Left kidney (tissue), 2 donors: ENCODE data around the gene PSRC1. TPM values are rescaled to one million over a fixed set of nuclear protein-coding genes. Genes with fewer than 3 reads are reported as not detected.

ENCODE experiments used
- DNase-seq: peaks from one replicate; pipeline ENCODE4 v3.0.0-alpha.2; 2013
- polyA plus RNA-seq: library from polyadenylated mRNA; unstranded; fragments of 120-200 nt; gene quantifications from one replicate; pipeline ENCODE4 v1.2.1, GENCODE V29; 2013; ENCODE audit not compliant: insufficient read length

The PSRC1 gene
- polyA plus RNA-seq, 1 donor: 29.8 TPM

DNA sequence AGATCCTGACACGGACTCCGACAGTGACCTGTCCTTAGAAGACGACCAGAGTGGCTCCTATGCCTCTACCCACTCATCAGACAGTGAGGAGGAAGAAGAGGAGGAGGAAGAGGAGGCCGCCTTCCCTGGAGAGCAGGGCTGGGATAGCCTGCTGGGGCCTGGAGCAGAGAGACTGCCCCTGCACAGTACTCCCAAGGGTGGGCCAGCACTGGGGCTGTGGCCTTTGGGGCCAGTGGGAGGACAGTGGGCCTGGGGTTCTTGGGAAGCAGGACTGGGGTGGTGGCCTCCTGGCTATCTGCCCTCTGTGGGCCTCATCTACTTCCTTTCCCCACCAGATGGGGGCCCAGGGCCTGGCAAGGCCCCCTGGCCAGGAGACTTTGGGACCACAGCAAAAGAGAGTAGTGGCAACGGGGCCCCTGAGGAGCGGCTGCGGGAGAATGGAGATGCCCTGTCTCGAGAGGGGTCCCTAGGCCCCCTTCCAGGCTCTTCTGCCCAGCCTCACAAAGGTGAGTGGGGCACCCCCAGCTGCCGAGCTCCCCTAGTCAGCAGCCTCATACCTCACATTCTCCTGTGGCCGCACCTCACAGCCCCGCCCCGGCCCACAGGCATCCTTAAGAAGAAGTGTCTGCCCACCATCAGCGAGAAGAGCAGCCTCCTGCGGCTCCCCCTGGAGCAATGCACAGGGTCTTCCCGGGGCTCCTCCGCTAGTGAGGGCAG lies 10.0 kb downstream of the PSRC1 start:
- DNase-seq: no peak

DNA sequence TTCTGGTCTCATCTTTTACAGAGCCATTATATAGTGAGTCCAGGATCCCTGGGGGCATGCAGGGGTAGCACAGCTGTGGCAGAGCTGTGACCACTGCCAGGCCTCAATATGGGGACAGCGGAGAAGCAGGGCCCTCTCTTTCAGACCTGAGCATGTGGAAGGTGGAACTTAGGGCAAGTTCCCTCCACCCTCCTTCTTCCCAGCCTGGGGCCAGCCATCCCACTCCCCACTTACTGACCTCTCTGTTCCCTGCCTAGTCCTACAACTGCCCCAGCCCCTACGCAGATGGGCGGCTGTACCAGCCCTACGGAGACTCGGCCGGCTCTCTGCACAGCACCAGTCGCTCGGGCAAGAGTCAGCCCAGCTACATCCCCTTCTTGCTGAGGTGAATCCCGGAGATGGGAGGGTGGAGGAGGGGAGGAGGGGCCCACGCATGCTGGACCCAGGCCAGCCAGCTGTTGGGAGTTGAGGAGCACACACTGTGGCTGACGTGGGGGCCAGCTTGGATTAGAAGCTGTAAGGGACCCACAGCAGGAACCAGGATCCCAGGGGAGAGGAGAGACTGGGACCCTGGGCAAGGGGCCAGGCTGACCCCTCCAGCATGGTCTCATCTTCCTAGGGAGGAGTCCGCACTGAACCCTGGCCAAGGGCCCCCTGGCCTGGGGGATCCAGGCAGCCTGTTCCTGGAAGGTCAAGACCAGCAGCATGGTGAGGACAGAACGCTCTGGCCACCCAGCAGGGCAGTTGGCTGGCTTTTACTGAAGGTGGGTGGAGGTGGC lies 10.7 kb downstream of the PSRC1 start:
- no peak for DNase-seq

DNA sequence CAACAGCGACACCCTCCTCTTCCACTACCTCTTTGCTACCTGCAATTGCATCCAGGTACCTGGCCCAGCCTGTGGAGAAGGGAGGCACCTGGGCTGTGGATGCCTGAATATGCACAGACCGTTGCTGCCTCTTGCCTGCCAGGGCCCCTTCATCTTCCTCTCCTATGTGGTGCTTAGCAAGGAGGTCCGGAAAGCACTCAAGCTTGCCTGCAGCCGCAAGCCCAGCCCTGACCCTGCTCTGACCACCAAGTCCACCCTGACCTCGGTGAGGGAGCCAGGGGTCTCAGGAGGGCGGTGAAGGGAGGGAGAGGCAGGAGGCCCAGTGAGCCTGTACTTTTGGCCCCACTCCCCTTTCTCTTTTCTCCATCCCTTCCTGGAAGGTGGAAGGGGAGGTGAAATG lies 11.5 kb downstream of the PSRC1 start:
- DNase-seq: no peak

DNA sequence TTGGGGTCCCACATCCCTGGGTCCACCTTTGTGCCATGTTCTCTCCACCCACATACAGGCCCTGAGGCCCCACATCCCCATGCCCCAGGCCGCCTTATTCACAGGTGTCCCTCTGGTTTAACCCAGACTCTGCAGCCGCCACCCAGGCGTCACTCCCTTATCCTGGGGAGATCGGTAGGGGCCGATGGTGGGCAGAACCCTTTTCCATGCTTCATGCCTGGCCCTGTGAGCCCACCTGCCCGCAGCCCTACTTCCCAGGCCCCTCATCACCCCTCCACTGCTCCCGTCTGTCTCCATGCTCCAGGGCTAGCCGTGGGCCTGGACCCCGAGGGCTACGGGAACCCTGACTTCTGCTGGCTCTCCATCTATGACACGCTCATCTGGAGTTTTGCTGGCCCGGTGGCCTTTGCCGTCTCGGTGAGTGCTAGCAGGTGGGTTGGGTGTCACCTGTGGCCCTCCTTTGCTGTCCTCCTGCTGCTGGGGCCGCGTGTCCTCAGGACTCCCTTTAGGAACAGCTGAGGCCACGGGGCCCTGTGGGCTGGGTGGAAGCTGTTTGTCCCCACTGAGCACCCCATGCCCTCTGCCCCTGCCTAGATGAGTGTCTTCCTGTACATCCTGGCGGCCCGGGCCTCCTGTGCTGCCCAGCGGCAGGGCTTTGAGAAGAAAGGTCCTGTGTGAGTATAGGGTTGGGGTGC lies 12.2 kb downstream of the PSRC1 start:
- no peak for DNase-seq

- no peak for DNase-seq
Measured at GRCh38 chr1:109269981-109270622, 12.8 kb downstream of the PSRC1 start.

DNA sequence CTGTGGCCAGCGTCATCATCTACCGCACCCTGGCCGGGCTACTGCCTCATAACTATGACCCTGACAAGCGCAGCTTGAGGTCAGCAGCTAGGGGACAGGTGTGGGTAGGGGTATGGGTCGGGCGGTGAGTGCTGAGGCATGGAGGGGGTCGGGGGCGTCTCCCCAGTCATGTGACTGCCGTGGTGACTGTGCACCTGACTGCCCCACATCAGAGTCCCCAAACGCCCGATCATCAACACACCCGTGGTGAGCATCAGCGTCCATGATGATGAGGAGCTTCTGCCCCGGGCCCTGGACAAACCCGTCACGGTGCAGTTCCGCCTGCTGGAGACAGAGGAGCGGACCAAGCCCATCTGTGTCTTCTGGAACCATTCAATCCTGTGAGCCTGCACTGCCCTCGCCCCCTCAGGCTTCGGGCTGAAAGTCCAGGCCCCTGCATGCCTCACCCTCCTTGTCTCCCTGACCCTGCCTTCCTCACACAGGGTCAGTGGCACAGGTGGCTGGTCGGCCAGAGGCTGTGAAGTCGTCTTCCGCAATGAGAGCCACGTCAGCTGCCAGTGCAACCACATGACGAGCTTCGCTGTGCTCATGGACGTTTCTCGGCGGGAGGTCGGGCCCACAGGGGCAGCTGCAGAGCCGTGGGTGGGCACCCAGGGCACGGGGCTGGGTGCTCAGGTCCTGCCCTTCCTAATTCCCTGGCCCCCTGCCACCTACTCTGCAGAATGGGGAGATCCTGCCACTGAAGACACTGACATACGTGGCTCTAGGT lies 13.5 kb downstream of the PSRC1 start:
- no peak for DNase-seq

DNA sequence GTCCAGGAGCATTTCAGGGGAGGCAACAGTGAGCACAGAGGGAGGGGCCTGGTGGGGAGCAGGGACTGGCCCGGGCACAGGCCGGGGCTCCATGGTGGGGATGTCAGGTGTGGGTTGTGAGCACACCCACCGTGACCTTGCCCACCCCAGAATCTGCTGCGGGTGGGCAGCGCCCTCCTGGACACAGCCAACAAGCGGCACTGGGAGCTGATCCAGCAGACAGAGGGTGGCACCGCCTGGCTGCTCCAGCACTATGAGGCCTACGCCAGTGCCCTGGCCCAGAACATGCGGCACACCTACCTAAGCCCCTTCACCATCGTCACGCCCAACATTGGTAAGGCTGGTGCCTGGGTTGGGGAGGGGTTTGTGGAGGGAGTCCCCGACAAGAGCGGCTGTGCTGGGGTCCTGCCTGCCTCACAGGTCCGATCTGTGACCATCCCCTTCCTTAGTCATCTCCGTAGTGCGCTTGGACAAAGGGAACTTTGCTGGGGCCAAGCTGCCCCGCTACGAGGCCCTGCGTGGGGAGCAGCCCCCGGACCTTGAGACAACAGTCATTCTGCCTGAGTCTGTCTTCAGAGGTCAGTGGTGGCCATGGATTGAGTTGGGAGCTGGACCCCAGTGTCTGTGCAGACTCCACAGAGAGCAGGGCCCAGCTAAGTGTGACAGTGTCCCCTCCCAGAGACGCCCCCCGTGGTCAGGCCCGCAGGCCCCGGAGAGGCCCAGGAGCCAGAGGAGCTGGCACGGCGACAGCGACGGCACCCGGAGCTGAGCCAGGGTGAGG lies 14.3 kb downstream of the PSRC1 start:
- no peak for DNase-seq

GRCh38 chr1:109267743-109268300 lies 15.1 kb downstream of the PSRC1 start:
- DNase-seq: no peak

- no peak for DNase-seq
Measured at GRCh38 chr1:109266965-109267364, 16.0 kb downstream of the PSRC1 start.

DNA sequence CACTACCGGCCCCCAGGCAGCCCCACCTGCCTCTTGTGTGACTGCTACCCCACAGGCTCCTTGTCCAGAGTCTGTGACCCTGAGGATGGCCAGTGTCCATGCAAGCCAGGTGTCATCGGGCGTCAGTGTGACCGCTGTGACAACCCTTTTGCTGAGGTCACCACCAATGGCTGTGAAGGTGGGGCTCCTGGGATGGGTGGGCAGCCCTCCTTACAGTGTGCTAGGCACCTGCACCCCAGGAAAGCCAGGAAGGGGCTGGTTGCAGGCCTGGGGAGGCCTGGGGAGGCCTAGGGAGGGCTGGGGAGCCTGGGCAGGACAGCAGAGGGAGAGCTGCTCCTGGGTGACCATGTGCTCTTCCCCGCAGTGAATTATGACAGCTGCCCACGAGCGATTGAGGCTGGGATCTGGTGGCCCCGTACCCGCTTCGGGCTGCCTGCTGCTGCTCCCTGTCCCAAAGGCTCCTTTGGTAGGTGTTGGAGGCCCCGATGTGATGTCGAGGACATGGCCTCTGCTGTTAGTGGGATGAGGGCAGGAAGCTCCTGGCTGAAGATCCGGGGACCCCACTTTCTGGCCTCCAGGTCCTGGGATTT lies 17.1 kb downstream of the PSRC1 start:
- no peak for DNase-seq

DNA sequence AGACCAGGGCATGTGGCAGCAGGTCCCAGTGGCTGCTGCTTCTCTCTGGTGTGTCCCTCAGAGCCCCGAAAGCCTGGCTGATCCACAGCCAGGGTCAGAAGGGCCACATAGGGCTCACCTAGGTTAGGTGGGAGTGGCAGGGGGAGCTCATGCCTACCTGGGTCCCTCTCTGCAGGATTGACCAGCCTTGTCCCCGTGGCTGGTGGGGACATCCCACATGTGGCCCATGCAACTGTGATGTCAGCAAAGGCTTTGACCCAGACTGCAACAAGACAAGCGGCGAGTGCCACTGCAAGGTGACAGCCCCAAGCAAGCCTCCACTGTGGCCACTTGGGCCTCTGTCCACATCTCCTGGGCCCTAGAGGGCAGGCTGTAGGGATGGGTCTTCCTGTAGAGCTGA lies 17.9 kb downstream of the PSRC1 start:
- no peak for DNase-seq

DNA sequence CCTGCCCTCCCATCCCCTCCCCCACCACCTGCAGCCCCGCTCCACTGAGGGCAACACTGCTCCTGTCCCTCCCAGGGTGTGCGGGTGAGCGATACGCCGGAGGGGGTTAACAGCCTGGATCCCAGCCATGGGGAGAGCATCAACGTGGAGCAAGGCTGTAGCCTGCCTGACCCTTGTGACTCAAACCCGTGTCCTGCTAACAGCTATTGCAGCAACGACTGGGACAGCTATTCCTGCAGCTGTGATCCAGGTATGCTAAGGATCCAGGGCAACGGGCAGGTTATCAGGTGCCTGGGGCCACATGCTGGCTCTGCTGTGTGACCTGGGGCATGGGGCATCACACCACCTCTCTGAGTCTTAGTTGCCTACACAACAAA lies 18.6 kb downstream of the PSRC1 start:
- DNase-seq: no peak

DNA sequence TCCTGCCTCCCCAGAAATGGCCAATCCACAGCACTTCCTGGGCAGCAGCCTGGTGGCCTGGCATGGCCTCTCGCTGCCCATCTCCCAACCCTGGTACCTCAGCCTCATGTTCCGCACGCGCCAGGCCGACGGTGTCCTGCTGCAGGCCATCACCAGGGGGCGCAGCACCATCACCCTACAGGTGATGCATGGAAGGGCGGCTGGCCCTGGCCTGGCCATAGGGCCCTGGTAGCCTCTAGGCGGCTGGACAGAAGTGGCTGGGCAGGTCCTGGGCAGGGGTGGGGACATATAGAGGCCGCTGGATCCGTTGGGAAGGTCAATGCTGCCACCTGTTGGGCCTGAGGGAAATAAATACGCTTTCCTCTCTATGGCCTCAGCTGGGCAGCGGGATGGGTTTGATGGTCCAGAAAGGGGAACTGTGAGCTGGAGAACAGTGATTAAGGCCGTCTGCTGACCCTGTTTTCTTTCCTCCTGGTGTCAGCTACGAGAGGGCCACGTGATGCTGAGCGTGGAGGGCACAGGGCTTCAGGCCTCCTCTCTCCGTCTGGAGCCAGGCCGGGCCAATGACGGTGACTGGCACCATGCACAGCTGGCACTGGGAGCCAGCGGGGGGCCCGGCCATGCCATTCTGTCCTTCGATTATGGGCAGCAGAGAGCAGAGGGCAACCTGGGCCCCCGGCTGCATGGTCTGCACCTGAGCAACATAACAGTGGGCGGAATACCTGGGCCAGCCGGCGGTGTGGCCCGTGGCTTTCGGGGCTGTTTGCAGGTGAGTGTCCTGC lies 19.2 kb downstream of the PSRC1 start:
- DNase-seq: peak; percentile 75

DNA sequence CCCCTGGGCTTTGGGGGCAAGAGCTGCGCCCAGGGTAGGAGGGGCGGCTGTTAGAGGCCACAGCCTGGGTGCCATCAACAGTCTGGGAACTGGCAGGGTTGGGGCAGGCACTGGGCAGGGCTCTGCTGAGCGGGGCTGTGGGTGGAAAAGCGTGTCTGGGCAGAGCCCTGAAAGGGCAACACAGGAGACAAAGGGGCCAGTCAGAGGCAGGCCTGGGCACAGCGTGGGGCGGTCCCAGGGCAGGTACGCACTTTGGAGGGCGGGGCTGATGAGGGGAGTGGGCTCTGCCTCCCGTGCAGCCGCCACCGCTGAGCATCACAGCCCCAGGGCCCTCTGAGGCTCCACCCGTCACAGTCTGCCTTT lies 19.7 kb downstream of the PSRC1 start:
- no peak for DNase-seq

DNA sequence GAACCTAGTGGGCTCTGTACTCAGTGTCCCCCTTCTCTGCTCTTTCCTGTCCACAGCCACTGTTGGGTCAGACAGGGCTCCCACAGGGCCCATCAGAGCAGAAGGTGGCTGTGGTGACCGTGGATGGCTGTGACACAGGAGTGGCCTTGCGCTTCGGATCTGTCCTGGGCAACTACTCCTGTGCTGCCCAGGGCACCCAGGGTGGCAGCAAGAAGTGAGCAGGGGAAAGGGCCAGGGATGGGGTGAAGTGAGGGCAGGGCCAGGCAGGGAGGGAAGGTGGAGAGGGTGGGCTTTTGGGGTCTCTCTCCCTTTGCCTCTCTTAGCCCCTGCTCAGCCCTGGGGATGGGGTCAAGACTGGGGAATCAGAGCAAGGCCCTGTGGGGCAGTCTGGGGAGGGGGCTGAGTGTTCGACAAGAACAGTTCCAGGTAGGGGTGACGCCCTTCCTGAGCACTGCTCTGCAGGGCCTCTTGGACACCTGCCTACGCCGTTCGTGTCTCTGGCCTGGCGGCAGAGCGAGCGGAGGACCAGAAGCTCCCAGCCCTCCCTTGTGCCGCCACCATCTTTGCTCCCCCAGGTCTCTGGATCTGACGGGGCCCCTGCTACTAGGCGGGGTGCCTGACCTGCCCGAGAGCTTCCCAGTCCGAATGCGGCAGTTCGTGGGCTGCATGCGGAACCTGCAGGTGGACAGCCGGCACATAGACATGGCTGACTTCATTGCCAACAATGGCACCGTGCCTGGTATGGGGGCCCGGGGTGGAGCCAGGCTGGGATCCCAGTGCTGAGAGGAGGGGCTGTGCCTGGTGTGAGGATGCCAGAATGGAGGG lies 20.5 kb downstream of the PSRC1 start:
- DNase-seq: no peak

GRCh38 chr1:109261578-109261977 lies 21.4 kb downstream of the PSRC1 start:
- no peak for DNase-seq

DNA sequence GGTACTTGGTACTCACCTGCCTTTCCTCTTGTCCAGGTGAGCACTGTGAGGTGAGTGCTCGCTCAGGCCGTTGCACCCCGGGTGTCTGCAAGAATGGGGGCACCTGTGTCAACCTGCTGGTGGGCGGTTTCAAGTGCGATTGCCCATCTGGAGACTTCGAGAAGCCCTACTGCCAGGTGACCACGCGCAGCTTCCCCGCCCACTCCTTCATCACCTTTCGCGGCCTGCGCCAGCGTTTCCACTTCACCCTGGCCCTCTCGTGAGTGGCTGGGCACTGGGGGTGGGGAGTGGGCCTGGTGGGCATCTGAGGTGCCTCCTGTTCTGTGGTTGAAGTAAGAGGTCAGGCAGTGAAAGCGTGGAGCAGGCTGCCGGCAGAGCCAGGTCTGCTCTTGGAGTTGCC lies 21.9 kb downstream of the PSRC1 start:
- no peak for DNase-seq

DNA sequence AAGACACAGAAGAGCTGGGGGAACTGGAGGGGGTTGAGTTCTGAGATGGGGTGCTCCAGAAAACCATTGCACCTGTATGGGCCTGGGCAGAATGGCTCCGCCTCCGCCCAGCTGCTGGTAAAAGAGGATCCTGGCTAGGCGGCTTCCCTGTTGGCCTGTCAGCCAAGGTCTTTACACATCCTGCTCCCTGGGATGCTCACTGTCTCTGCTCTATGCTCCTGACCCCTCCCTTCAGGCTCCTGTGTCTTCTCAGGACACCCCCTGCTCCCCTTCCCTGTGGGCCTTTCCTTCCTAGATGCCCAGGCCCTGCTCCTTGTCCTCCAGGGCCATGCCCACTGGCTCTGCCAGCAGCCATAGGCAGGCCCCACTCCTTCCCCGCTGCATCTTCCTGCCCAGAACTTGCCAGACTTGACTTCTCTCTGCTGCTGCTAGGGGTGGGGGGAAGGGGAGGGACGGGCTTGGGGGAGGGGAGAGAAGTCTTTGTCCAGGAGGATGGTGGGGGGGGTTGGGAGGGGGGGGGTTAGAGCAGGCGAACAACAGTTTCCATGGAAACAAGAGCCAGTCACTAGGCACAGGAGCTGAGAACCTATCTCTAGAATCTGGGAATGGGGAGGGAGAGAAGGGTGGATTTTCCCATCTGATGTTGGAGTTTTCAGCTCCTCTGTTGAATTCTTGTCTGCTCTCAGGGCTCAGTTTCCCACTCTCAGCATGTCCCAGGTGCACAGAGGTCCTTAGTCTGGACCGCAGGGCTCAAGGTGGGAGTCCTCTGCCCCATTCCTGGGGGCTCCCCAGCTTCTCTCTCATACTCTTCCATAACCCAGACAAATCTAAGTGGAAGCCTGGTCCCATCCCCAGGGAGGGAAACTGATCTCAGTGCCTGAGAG lies 23.0 kb downstream of the PSRC1 start:
- no peak for DNase-seq
